Left lobe of liver (tissue), 2 donors: ENCODE measurements around the gene APOBEC3G. TPM values are rescaled to one million over a fixed set of nuclear protein-coding genes. Genes with fewer than 3 reads are reported as not detected.

Source experiments
- ATAC-seq: fragments of 200-7000 bp; cut with Tn5 transposase; one replicate; pipeline ENCODE4 v1.9.1; 2020; ENCODE audit warnings: mild to moderate bottlenecking, moderate library complexity
- DNase-seq: peaks from one replicate; pipeline ENCODE4 v3.0.0-alpha.2; 2020; ENCODE audit warnings: low spot score
- total RNA-seq: library from RNA; stranded (reverse); gene quantifications from one replicate; pipeline ENCODE4 v1.2.1, GENCODE V29; 2021
- donor health status: DM: no; HTN: no; CAD: no; lungs with moderate emphysema.
- donor health status: DM: no; HTN: yes; CAD: no.

The APOBEC3G gene
- total RNA-seq, 1 donor from 2014 or later: 1.3 TPM

DNA sequence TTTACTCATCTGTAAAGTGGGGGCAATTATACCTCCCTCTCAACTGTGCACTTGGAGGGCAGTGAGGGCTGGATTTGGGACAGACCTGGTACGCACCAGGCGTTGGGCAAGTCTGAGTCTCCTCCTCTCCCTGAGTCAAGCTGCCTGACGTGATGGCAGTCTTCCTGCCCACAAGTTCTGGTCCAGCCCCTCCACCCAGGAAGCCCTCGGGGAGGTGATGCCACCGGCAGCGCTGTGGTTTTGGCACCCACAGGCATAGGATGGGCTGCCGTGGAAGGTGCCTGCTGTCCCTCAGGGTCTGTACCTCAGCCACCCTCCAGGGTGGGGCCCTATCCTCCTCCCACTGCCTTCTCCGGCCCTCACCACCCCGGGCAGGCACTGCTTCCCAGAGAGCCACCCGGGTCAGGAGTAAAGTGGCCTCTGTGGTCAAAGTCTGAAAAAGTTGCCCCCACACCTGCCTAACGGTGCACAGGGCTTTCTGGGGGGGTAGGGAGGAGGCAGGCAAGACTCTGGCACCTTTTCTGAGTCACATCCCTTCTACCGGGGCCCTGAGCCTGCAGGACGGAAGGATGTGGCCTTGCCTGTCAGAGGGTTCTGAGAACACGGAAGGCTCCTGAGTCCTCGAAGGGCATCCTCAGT lies 13.5 kb downstream of the APOBEC3G start:
- ATAC-seq: no peak
- DNase-seq: no peak

DNA sequence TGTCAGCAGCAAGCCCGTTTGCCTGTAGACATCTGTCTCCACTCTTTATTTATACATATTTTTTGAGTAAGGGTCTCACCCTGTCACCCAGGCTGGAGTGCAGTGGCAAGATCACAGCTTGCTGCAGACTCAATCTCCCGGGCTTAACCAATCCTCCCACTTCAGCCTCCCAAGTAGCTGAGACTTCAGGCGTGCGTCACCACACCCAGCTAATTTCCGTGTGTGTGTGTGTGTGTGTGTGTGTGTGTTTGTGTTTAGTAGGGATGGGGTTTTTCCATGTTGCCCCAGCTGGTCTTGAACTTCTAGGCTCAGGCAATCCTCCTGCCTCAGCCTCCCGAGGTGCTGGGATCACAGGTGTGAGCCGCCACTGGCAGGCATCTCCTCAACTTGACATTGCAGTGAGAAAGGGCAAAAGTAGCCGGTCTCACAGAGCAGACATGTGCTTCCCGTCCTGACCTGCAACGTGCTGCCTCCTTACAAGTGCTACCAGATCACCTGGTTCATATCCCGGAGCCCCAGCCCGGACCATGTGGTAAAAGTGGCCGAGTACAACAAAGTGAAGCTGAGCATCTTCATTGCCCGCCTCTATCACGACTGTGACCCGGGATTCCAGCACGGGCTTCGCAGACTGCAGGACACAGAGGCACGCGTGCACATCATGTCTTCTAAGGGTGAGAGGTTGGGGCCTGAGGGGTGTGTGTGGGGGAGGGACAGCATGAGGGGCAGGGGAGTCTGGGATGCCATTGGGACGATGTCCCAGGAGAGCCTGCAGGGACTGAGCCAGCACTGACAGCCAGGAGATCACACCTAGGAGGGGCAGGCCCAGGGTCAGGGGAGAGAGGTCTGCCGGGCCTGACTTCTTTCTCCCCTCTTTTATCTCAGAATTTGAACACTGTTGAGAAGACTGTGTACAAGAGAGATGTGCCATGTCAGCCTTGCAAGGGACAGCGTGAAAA lies 14.3 kb downstream of the APOBEC3G start:
- ATAC-seq: no peak
- DNase-seq: no peak

DNA sequence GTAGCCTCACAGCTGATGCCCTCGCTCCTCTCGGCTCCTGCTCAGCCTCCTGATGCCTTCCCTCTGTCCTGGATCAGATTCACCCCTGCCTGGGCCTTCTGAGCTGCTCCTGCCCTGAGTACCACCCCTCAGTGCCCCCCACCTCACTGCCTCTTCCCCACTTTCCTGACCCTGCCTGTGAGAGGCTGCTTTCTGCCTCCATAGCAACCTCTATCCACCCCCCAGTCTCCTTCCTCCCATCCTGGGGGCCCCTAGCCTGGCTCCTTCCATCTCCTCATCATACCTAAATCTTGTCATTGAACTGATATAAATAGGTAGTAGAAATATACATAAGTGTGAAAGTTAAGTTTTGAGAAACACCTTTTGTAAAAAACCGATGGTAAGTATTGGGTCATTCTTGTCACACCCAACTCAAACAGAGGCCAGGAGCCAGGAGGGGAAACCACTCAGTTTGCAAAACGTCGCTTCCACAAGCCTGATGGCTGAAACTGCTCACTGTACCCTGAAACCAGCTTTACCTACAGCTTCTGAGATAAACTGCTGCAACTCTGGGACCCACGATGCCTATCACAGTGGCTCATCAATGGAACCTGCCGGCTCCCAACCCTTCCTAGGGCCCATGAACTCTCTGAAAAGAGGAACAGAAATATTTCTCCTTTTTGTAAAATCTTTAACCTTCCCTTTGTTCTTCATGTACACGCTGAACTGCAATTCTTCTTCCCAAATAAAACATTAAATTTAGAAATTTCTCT lies 15.2 kb downstream of the APOBEC3G start:
- no peak for ATAC-seq
- no peak for DNase-seq

DNA sequence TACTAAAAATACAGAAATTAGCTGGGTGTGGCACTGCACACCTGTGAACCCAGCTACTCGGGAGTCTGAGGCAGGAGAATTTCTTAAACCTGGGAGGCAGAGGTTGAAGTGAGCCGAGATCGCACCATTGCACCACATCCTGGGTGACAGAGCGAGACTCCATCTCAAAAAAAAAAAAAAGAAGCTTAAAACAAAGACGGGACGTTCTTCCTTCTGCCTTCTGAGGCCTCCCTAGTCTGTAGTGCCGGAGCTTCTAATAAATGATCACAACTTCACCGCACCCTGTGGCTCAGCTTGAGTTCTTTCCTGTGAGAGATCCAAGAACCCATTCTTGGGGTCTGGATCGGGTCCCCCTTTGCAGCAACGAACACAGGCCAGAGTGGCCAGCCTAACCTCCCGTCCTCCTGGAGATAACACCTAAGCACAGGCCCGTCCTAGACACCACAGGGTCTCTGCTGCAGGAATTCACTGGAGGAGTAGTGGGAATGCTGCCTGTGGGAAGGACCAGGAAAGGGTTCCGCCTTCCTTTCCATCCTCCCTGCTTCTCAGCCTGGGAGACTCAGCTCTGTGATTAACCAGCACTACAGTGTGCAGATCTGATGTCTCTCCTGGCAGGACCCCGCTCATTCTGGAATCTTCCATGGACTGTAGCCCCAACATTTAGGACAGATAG lies 17.8 kb downstream of the APOBEC3G start:
- ATAC-seq (no peak), DNase-seq (no peak)

DNA sequence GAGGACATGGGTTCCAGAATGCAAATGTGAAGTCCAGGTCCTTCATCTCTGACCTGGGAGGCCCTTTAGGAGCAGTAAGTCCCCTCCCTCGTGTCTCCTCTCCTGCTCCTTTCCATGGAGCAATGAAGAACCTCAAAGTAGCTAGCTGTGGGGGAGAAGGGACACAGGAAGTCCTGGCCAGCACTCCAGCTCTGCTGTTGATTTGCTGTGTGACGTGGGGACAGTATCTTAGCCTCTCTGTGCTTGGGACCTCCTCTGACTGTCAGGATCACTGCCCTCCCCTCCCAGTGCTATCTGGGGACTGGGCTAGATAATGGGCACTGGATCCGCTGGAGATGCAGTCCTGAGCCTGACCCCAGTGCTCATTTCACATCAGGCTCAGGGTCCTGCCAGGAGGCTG lies 18.9 kb downstream of the APOBEC3G start:
- DNase-seq: no peak
- no peak for ATAC-seq

DNA sequence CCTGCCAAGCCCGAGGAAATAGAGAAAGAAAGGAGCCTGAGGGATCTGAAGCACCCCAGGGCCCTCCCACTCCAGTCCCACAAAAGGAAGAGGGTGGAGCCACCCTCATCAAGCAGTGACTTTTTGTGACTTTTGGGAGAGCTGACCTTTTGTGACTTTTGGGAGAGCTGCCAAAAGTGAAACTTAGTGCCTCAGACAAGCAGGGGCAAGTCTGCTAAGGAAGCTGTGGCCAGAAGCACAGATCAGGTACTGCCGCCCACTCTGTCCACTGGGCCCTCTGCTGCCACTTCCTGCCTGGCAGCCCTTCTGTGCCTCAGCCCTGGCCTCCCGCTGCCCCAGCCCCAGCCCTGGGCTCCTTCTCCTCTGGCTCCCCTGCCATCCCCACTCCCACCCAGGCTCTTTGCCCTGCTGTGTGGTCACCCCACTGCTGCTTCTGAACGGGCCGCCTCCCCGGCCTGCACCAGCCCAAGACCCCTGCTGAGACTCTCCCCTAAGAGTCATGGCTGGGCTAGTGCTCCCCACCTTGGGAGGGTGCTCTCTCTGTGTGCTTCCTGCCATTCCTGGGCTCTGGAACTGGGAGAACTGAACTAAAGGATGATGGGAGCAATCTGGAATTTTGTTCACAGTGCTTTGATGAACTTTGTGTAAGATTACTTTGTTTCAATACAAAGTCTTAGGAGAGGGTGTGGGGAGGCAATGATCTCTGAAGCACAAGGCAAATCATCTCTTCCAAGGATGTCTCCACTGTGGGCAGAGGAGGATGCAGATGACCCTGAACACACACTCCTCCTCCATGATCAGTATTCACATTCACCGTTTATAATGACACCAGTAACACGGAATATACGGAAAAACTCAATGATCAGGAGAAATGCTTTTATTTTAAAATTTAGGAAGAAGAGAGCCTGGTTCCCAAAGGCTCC lies 20.3 kb downstream of the APOBEC3G start, which contains the start of gene APOBEC3H:
APOBEC3H (plus strand) TSS at position 147 of the 923 bp plus-strand sequence. CDS start 3,035 bp downstream, outside the sequence.
- DNase-seq (no peak), ATAC-seq (peak; percentile 55)

DNA sequence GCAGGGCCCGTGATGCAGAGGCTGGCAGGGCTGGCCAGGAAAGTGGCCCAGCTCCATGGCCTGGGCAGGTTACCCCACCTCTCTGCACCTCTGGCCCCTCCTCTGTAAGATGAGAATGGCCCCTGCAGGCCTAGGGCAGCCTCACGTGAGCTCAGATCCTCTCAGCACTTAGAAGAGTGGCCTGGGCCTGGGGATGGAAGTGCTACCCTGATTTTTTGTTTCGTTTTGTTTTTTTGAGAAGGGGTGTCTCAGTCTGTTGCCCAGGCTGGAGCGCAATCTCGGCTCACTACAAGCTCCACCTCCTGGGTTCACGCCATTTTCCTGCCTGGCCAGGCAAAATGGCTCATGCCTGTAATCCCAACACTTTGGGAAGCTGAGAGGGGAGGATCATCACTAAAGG lies 21.0 kb downstream of the APOBEC3G start:
- ATAC-seq: no peak
- DNase-seq: no peak

DNA sequence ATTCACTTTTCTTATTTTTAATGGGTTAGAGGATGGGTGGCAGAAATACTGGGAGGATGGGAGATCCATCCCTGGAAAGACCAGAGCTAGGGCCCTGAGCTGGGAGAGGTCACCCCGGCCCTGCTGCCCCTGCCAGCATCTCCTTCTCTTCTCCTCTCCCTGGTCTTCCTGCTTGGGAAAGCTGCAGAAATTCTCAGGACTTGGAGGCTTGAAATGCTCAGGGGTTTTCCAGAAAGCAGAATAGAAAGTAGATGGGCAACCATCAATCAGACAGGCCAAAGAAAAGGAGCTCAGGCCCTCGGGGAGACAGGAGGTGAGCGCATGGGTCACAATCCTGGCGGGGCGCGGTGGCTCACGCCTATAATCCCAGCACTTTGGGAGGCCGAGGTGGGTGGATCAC lies 21.5 kb downstream of the APOBEC3G start:
- DNase-seq (no peak), ATAC-seq (no peak)

DNA sequence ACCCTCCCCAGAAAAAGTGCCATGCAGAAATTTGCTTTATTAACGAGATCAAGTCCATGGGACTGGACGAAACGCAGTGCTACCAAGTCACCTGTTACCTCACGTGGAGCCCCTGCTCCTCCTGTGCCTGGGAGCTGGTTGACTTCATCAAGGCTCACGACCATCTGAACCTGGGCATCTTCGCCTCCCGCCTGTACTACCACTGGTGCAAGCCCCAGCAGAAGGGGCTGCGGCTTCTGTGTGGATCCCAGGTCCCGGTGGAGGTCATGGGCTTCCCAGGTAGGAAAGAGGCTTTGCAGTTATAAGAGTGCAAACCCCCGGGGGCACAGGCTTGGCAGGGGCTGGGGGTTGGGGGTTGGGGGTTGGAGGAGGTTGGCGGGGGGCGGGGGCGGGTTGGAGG lies 24.2 kb downstream of the APOBEC3G start:
- DNase-seq (no peak), ATAC-seq (no peak)

DNA sequence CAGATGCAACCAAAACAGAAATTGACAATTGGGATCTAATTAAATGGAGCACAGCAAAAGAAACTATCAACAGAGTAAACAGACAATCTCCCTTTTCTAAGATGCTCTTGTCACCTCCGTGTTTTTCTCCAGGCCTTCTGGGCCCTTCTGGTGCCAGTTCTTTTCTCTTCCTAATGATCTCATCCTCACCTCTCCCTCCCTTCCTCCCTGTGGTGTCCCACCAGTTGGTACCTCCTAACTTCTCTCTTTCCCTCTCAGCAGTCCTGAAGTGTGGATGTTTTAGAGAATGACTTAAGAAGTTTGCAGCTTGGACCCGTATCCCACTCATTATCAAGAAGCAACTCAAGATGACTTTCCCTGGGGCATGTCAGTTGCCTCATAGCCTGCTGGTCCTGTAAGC lies 26.4 kb downstream of the APOBEC3G start:
- DNase-seq (no peak), ATAC-seq (no peak)

DNA sequence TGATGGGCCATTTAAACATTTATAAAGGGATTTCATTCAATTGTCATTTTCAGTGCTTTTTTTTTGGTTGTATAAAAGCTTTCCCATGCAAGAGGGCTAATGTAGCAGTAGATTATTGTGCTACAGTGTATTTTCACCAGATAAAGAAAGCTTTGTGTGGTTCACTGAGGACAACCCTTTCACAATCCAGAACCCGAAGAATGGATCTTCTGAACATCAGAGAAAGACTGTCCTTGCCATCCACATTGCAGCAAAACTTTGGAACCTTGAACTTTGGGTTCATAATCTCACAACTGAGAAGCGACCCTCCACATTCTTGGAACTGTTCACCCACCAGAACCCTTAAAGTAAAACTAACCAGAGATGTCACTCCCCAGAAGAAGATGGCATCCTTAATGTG lies 29.3 kb downstream of the APOBEC3G start:
- ATAC-seq (no peak), DNase-seq (no peak)

DNA sequence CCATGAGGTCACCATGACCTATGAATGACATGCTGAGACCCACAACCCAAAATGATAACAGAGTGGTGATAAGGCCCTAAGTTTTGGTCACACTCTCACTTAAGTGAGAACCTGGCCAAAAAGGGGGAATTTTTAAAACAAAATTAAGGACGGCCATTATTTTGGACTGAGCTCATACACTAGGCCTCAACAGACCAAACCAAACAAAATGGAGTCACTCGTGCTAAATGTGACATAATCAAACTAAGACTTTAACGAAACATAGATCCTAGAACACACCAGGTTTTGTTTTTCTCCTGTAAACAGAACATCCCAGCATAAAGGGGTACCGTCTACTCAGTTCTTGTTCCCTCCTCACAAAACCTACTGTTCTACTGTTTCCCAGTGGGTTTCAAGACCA lies 31.4 kb downstream of the APOBEC3G start:
- no peak for ATAC-seq

DNA sequence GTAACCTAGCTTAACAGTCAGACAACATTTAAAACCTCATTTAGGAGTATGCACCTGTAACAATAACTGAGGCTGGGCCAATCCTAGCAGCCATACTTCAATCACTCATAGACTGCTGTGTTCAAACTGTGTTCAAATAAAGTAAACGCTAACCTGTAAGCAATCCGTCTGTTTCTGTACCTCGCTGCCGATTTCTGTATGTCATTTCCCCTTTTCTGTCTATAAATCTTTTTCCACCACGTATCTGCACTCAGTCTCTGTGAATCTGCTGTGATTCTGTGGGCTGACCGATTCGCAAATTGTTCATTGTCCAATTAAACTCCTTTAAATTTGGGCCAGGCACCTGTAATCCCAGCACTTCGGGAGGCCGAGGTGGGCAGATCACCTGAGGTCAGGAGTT lies 32.3 kb downstream of the APOBEC3G start:
- no peak for ATAC-seq
- DNase-seq: no peak

More for the DNA sequence above, 31.4 kb downstream of the APOBEC3G start:
- DNase-seq: no peak

DNA sequence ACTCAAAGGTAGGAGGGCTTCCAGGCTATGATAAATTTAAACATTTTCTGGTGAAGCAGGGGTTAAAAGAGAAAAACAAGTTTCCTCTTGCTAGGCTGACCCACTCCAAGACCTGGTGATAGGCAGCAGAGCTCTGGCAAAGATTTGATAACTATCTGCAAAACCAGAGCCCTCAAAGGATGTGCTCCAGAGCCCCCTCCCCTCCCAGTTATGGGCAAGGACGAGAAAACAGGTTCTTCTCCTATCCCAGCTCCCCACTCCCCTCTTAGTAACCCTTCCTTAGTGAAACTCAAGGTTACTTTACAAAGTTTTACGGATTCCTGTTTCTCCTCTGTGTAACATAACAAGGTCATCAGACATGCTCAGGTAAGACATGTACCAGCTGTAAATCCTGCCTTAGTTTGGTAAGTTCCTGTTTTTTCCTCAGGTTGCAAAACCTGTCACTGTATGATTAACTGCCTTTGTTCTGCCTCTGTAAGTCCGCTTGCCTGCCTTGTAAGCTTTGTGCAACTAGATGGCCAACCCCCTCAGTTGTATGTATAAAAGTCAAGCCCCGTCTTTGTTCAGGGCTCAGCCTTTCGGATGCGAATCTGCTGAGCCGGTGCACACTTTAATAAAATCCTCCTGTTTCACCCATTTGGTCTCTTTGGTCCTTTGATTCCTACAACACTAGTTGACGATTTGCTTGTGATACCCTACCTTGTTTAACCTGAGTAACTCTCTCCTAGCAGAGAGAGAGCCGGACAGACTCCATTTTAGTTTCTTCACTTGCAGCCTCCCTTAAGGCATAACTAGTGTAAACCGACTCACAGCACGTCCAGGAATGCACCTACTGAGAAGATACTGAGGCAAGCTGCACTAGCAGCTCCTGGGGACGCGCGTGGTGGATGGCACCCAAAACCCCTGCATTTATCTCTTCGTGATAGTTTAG lies 33.8 kb downstream of the APOBEC3G start:
- DNase-seq (no peak), ATAC-seq (no peak)

DNA sequence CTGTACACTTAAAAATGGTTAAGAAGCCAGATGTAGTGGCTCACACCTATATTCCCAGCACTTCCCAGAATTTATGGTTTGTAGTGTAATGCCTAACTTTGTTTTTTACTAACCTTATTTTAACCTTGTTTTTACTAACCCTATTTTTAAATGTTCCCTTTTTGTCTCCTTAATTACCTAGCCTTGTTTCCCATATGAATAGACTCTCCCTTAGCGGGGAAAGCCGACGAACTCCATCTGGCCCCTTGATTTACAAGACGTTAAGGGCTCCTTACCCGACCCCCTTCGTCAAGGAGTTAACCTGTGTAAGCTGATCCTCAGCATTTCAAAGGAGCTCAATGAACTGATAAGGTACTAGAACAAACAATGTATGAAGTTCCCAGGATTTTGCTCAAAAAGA lies 37.0 kb downstream of the APOBEC3G start:
- ATAC-seq (no peak), DNase-seq (no peak)

DNA sequence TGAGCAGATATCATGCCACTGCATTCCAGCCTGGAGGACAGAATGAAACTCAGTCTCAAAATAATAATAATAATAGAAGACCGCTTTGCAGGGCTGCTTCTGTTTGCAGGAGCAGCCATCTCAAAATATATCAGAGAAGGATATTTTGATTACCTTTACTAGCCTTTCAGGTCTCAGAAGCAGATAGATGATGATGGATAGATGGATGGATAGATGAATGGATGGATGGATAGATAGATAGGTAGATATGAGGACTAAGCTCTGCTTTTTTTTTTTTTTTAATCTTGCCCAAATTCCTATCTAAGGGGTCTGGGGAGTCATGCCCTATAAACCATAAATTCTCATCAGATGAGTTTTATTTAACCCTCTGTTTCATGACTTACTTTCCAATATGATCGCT lies 38.5 kb downstream of the APOBEC3G start:
- DNase-seq (no peak), ATAC-seq (no peak)

DNA sequence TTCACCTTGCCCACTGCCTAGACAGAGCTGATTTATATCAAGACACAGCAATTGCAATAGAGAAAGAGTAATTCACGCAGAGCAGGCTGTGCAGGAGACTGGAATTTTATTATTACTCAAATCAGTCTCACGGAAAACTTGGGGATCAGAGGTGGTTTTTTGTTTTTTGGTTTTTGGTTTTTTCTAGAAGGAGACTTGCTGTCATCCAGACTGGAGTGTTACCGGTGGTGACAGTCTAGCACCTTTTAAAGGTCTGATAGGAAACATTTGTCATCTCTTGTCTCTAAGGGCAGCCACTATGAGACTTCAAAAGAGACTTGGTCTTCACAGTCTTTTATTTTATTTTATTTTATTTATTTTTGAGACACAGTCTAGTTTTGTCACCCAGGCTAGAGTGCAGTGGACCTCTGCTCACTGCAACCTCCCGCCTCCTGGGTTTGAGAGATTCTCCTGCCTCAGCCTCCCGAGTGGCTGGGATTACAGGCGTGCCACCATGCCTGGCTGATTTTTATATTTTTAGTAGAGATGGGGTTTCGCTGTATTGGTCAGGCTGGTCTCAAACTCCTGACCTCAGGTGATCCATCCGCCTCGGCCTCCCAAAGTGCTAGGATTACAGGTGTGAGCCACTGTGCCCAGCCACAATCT lies 39.0 kb downstream of the APOBEC3G start:
- DNase-seq: no peak
- ATAC-seq: no peak

DNA sequence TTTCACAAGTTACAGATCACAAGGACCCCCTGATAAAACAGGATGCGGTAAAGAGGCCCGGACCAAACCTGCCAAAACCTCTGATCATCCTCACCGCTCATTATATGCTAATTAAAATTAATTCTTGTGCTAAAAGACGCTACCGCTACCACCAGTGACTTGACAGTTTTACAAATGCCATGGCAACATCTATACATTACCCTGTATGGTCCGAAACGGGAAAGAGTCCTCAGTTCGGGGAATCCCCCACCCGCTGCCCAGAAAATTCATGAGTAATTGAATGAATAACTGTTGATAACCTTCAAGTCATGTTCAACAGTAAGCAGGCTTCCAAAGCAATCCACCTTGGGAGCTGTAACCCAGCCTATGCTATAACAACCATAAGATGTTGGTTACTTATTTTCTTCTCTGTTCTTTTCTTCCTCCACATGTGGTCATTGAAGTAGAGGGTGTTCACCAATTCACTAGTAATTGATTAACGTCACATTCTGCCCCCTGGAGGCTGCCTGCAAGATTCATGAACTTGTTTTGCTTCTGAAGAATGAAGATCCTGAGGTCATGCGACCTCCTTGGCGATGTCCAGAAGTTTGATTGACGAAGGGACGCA lies 40.6 kb downstream of the APOBEC3G start:
- DNase-seq (no peak), ATAC-seq (peak; percentile 83)
